GM21360 (cell line): Measurements from ENCODE around the gene NRG3.

ENCODE experiments used
- ATAC-seq: cut with Tn5 transposase; IDR thresholded peaks from one replicate; pipeline ENCODE4 v1.9.1; 2021; ENCODE audit warnings: mild to moderate bottlenecking, moderate library complexity; ENCODE audit not compliant: unreplicated experiment

NRG3 gene

DNA sequence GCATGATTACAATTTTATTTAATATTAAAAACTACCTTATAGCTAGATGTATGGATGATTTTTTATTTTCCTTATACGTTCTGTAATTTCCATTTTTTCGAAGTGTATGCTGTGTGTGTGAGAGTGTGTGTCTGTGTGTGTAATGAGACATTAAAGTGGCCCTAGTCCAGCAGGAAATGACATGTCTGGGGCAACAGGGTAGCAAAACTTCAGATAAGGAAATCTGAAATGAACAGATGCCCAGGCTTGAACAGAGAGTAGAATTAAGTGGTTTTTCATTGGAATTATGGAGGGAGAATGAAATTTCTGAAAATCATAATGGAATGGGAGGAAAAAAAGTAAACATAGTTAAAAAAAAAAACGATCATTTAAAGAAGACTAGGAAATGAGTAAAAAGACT, 200.6 kb downstream of the NRG3 start:
- ATAC-seq: no peak

- no peak for ATAC-seq
Measured at GRCh38 chr10:82084496-82084895, 209.5 kb downstream of the NRG3 start.

DNA sequence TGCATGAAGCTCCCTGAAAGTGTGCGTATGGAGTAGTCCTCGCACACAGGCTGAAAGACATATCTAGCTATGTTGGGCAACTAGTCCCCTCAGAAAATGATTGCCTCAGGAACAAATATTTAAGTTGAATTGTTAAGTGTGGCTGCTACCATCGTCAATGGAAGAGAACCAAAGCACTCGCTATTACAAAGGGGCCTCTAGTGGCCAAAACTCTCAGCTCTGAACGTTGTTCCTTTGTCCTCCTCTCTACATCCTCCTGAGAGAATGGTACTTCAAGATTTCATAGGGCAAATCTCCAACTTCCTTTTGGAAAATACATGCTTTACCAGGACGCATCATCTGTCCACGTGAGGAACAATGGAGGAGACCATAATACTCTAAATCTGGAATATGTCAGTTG, 209.9 kb downstream of the NRG3 start:
- ATAC-seq: no peak

DNA sequence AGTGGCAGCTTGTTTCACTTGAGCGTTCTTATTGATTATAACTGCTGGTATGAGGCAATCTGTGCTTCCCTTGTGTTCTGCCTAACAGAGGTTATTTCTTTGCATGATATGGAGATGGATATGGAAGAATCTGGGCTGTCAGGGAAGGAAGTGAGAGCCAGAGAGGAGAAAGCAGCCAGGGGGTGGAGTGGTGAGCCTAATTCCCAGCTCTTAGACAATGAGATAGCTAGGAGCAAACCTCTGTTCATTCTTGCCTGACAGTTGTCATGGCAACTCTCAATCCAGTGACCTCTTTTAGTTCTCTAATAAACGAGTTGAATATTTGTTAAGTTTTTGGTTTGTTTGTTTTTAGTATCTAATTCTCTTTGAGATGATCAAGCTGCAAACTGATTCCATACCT, 214.3 kb downstream of the NRG3 start:
- no peak for ATAC-seq

DNA sequence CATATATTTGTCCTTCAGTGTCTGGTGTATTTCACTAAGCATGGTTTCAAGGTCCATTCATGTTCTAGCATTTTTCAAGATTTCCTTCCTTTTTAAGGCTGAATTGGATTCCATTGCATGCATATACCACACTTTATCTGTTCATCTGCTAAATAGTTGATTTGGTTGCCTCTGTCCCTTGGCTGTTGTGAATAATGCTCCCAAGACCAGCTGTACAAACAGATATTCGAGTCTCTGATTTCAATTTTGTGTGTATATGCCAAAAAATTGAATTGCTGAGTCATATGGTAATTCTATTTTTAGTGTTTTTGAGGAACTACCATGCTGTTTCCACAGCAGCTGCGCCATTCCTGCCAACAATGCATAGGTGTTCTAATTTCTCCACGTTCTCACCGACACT, 216.4 kb downstream of the NRG3 start:
- no peak for ATAC-seq

GRCh38 chr10:82092111-82092510, 217.1 kb downstream of the NRG3 start:
- ATAC-seq: no peak

DNA sequence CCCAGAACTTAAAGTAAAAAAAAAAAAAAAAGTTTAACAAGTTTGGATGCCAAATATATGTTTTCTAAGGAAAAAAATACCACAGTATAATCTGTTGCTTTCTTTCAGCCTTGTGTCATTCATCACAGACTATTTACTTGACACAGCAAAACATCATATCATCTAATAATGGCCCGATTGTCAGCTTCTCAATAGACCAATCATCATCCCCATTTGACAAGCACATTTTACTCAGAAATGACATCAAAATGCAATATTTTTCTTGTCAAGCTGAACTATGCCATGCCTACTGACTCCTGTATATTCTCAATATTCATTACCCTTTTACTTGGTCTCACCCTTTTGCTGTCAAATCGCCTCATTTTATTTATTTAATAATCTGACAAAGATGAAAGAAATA, 249.7 kb downstream of the NRG3 start:
- ATAC-seq: no peak

- no peak for ATAC-seq
Measured at GRCh38 chr10:82128527-82128926, 253.5 kb downstream of the NRG3 start.

GRCh38 chr10:82136103-82136502, 261.1 kb downstream of the NRG3 start:
- no peak for ATAC-seq

- no peak for ATAC-seq
Measured at GRCh38 chr10:82144153-82144552, 269.2 kb downstream of the NRG3 start.

GRCh38 chr10:82148764-82149163, 273.8 kb downstream of the NRG3 start:
- ATAC-seq: no peak

GRCh38 chr10:82149674-82150073, 274.7 kb downstream of the NRG3 start:
- no peak for ATAC-seq

DNA sequence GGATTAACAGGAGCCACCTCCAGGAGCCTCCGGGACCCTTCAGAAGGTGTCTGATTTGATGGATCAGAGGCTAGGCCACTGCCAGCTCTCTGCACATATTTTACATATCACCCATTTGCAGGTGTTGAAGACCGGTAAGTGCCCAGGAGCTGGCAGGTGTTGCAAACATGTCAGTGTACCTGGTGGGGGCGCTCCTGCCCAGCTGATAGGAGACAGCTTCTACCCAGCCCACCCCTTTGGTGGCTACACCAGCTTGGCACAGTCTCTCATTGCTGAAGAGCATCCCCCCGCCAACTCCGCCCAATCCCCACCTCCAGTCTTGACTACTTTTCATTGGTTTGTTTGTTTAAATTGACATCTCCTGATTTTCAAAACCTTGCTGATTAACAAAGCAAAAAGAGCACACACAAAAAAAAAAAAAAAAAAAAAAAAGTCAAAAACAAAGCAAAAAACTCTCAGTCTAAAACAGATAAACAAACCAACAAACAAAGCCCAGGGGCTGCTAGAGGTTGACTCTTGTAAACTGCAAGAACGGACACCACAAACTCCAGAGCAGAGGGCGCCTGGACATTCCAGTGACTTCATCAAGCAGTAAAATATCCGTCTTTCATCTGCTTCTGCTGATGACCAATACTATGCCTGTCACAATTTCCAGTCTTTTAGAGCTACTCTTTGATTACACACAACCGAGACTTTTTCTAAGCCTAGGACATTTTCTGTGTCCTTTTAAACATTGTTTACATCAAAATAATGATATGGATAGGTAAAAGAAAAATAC, 275.3 kb downstream of the NRG3 start:
- no peak for ATAC-seq

DNA sequence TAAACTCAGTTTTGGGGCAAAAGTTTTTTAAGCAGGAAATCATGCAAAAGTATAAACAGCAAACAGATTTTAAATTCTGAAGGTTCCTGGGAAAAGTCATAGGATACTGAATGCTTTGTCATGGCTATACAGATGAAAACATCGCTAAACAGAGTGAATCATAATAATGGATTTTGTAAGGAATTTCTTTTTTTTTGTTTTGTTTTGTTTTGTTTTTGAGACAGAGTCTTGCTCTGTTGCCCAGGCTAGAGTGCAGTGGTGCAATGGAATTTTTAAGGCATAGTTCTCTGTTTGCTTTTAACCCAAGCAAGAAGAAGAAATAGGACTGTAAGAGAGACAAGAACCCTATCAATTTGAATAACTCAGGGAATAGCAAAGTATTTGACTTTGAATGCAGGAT, 285.3 kb downstream of the NRG3 start:
- ATAC-seq: no peak

GRCh38 chr10:82161264-82161663, 286.3 kb downstream of the NRG3 start:
- no peak for ATAC-seq

GRCh38 chr10:82162549-82163195, 287.7 kb downstream of the NRG3 start:
- no peak for ATAC-seq

DNA sequence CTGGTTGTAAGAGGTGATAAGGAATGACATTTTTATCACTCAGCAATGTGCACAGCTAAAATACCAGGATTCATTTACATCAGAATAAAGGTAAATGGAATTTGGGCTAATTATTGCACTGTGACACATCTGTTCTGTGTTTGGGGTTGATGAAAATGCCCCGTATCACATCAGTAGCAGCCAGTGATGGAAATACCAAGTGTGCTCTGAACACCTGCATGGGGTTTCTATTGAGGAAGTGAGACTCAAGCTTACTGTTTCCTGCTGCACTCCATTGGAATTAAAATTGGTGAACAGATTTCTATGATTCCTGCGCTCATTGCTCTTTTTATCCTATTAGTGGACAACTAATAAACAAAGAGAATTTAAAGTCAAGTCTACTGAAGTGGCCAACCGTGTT, 296.9 kb downstream of the NRG3 start:
- no peak for ATAC-seq

DNA sequence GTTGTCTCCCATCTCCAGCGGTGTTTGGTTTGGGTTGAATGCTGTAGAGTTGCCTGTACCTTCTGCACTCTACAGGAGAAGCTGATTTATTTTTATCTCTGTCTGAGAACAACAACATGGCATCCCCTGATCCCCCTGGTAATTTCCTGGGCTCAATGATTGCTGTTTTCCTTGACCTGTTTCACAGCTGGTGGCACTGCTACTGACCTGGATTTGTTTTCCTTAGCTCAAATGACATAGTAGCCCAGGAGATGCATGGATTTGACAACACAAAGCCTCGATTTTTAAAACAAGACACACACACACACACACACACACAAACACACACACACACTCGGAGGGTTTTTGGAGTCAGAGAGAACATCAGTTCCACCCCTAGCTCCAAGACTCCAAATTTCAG, 301.6 kb downstream of the NRG3 start:
- no peak for ATAC-seq

GRCh38 chr10:82190432-82191260, 315.7 kb downstream of the NRG3 start:
- ATAC-seq: no peak

GRCh38 chr10:82191653-82192052, 316.7 kb downstream of the NRG3 start:
- ATAC-seq: no peak

DNA sequence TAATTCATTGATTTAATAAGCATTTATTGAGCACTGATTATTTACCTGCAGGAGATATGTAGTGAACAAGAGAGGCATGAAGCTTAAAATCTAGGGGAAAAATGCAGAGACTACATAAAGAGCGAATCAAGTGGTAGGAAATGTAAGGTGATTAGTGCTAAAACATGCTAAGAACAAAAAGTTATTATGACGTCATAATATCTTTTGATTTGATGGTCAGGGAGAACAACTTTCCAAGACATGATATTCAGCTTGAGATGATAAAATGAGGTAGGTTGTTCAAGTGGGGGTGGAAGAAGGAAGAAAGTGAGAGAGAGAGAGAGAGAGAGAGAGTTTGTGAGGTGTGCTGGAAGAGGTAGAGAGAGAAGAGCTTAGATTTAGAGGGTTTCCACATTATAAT, 317.7 kb downstream of the NRG3 start:
- ATAC-seq: no peak

DNA sequence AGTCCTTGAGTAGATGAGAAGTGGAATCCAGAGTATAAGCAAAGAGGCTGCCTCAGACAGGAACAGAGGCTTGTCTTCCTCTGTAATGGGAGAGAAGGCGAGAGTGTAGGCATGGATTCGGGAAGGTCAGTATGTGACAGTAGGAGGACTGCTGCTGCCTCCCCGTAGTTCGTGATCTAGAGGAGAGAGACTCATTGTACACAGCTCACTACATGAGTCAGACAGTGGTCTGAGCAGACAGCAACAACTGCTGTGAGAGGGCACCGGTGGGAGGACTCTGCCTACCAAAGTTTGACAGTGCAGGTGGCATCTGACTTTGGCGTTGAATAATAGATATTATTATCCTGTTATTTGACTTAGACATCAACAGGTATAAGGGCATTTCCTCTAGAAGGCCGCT, 319.4 kb downstream of the NRG3 start:
- ATAC-seq: no peak
